Measurements from ENCODE around the gene USP24.

- no peak for TF ChIP-seq POLR2A (IDR thresholded peaks at IDR 0.05)
- no peak for TF ChIP-seq CTCF (IDR thresholded peaks at IDR 0.05)
These were observed 160.8 kb downstream of the USP24 start for GRCh38 chr1:55054396-55054795.
